Effector memory CD8-positive, alpha-beta T cell (primary cell): ENCODE data around the gene STX1A.

Source experiments
- ATAC-seq: fragments of 150-1000 bp; cut with Tn5 transposase; replicated peaks from 2 replicates; pipeline ENCODE4 v1.10.0; 2021; ENCODE audit warnings: mild to moderate bottlenecking, moderate library complexity
- DNase-seq, 3 experiments: peaks; one replicate each; pipeline ENCODE4 v3.0.0; 2021
- H3K27ac Mint-ChIP-seq, 2 donors: one replicate each; pipeline ENCODE4 v1.8.0; 2022; ENCODE audit warnings: mild to moderate bottlenecking in 2 of 2, mixed read lengths in 2 of 2, moderate library complexity in 2 of 2
- H3K27me3 Mint-ChIP-seq, 2 donors: one replicate each; pipeline ENCODE4 v1.8.0; 2022; ENCODE audit warnings: mixed read lengths in 2 of 2
- H3K36me3 Mint-ChIP-seq: one replicate; pipeline ENCODE4 v1.8.0; 2022; ENCODE audit warnings: mild to moderate bottlenecking, moderate library complexity, mixed read lengths; ENCODE audit not compliant: insufficient read depth
- H3K4me1 Mint-ChIP-seq, 2 donors: one replicate each; pipeline ENCODE4 v1.8.0; 2022; ENCODE audit warnings: low read depth in 2 of 2, mixed read lengths in 2 of 2
- H3K4me3 Mint-ChIP-seq, 2 donors: one replicate each; pipeline ENCODE4 v1.8.0; 2022; ENCODE audit warnings: mild to moderate bottlenecking in 2 of 2, mixed read lengths in 2 of 2, moderate library complexity in 2 of 2
- H3K9me3 Mint-ChIP-seq, 2 donors: one replicate each; pipeline ENCODE4 v1.8.0; 2022; ENCODE audit warnings: mixed read lengths in 2 of 2
- total RNA-seq, 9 experiments: gene quantifications; one replicate each; lab custom pipeline; 2026; lab: John Stamatoyannopoulos, UW

Gene STX1A
- total RNA-seq: 6.6 to 22.4 (median 17.4) reads per million in 9 experiments

DNA sequence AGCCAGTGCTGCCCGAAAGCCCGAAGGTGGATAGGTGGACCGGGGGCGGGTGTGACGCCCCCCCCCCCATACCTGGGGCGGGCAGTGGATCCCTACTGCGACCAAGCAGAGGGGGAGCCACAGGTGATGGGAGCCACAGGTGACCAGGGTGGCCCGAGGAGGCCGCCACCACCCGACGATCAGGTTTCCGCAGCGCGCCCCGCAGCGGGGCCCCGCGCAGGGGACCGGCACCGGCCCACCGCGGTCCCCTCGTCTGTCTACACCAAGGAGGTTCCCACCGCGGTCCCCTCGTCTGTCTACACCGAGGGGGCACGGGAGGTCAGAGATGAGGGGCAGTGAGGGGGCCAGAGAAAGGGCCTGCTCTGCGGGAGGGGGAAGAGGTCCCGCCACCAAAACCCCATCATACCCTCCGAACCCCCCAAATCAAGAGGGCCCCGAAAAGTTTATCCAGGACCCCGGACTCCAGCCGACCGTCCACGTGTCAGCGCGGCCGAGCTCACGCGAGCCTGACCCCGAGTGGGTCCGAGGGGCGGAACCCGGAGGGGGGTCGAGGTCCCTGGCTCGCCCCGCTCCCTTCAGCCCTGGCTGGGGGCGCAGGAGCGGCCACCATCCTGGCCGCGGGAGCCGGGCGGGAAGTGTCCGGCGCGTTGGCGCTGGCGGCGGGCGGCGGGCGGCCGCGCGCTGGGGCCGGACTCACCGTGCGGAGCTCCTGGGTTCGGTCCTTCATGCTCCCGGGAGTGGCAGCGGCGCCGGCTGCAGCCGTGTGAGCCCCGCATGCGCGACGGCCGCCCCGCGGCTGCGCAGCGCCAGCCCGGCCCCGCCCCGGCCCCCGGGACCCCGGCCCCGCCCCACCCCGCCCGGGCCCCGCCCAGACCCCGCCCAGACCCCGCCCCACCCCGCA is at the start of gene STX1A:
TSS of gene STX1A (minus strand) at position 765 of the 901 bp plus-strand sequence. CDS start at position 727, 38 bp downstream.
- Mint-ChIP-seq H3K9me3 (no peaks in the 10 kb centered on the region), H3K4me1 (peaks cover 20 to 26% of the 10 kb centered on the region in 2 donors), H3K27me3 (no peaks in the 10 kb centered on the region), H3K4me3 (peak within 1 kb of the TSS; percentile 81 to 89), H3K36me3 (peaks cover 15% of the 10 kb centered on the region), H3K27ac (peak within 1 kb of the TSS; percentile 38 to 71)
- ATAC-seq (peak; percentile 66), DNase-seq (peak; percentile 52 to 67 (median 56))

DNA sequence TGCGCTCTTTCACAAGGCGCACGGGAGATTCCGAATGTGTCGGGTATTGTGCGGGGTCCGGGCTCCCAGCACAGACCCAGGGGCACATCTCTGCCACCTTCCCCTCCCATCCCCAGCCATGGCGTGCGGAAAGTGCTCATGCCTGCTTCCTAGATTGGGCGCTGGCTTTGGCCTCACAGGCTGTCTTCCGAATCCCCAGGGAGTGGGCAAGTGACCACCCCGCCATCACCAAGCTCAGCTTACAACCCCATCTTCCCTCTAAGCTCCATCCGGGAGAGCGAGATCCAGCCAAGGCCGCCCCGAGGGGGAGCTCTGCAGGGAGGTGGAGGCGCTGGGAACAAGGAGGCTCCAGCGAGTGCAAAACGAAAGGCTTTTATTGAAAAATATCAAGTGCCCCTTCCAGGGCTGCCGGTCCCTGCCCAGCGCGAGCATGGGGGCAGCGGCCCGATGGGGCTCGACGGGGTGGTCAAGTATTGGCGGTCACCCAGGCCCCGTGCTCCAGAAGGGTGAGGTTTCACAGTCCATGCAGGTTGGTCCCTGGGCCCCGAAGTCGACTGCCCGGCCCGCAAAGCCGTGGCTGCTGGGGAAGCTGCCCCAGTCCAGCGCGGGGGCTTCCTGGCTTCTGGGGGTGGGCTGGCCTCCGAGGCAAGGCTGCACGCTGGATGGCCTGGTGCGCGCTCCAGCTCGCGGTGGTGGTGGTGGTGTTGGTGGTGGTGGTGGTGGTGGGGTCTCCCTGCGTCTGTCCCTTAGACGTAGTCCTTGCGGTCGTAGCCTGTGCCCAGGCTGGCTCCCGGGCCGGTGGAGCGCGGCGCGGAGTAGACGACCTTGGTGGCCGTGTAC is 49.4 kb upstream of the STX1A start:
- Mint-ChIP-seq H3K4me3 (no peak overlapping the region), H3K27me3 (peaks cover 38 to 73% of the 10 kb centered on the region in 2 donors), H3K36me3 (peaks cover 3% of the 10 kb centered on the region), H3K9me3 (no peaks in the 10 kb centered on the region), H3K4me1 (peaks cover 0 to 4% of the 10 kb centered on the region in 2 donors), H3K27ac (no peak overlapping the region)
- ATAC-seq (no peak), DNase-seq (no peak)

DNA sequence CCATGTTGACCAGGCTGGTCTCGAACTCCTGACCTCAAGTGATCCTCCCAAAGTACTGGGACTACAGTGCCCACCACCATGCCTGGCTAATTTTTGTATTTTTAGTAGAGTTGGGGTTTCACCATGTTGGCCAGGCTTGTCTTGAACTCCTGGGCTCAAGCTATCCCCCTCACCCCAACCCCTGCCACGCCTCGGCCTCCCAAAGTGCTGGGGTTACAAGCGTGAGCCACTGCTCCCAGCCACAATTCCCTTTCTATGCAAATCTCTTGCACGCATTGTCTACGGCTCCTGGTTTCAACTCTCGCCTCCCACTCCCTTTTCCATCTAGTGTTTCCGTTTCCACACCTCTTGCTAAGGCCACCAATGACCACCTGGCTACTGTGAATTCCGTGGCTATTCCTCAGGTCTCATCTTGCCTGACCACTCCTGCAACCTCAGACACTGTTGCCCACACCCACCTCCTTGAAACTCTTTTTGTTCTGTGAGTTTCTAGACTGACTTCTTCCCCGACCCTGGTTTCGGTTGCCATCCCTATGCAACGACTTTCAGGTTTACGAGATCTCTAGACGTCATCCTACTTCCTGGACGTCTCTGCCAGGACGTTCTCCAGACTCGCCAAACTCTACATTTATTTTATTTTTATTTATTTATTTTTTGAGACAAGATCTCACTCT is 47.2 kb upstream of the STX1A start:
- no peak overlapping the region for H3K4me3 Mint-ChIP-seq
- DNase-seq (no peak), ATAC-seq (no peak)
- peaks cover 3% of the 10 kb centered on the region for H3K36me3 Mint-ChIP-seq
- no peak overlapping the region for H3K27ac Mint-ChIP-seq
- H3K9me3 Mint-ChIP-seq: no peaks in the 10 kb centered on the region
- H3K4me1 Mint-ChIP-seq: peaks cover 0 to 4% of the 10 kb centered on the region in 2 donors
- H3K27me3 Mint-ChIP-seq: peaks cover 29 to 57% of the 10 kb centered on the region in 2 donors

DNA sequence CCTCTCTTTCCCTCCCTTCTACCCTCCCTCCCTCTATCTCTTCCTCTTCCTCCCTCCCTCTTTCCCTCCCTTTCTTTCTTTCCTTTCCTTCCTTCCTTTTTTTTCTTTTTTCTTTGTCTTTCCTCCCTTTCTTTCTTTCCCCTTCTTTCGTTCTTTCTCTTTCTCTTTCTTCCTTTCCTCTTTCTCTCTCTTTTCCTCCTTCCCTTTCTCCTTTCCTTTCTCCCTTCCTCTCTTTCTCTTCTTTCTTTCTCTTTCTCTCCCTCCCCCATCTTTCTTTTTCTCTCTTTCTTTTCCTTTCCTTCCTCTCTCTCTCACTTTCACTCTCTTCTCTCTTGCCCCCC is 43.2 kb upstream of the STX1A start:
- Mint-ChIP-seq H3K27ac (no peak overlapping the region), H3K4me1 (no peaks in the 10 kb centered on the region), H3K9me3 (no peaks in the 10 kb centered on the region), H3K36me3 (no peaks in the 10 kb centered on the region), H3K4me3 (no peak overlapping the region), H3K27me3 (peaks cover 5 to 20% of the 10 kb centered on the region in 2 donors)
- ATAC-seq (no peak), DNase-seq (no peak)

DNA sequence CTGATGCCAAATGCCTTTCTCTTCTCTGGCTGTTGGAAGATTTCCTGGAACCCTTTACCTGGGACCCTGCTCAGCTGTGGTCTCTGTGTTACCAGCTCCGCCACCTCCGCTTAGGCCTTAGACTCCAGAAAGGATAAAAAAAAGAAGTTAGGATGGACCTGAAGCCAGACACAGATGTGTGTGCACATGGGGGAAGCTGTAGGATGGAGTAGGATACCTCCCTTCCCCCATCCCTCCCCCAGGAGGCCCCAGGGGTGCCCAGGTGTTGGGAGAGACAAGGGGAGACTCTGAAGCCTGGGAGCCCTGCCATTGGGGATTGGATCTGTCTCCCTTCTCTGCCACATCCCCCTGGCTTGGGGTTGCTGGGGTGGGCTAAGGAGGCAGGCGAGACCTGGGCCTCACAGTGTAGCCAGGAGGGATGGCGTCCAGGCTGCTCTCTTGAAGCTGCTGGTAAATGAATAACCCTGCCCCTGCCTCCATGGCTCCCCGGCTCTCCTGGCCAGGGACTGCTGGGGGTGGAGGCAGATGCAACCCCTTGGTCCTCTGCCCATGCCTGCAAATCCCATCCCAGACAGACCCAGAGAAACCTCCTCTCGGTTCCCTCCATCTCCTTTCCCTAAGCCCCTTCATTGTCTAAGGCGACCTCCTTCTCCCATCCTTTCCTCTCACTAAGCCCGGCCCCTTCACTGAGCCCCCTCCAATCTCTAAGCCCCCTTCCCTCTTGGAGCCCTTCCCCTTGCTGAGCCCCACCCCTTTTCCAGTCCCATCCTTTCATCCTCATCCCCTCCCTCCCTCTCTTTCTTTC is 42.6 kb upstream of the STX1A start:
- ATAC-seq (no peak), DNase-seq (no peak)
- Mint-ChIP-seq H3K4me3 (no peak overlapping the region), H3K9me3 (no peaks in the 10 kb centered on the region), H3K27me3 (peaks cover 6 to 14% of the 10 kb centered on the region in 2 donors), H3K27ac (no peak overlapping the region), H3K36me3 (no peaks in the 10 kb centered on the region), H3K4me1 (no peaks in the 10 kb centered on the region)

DNA sequence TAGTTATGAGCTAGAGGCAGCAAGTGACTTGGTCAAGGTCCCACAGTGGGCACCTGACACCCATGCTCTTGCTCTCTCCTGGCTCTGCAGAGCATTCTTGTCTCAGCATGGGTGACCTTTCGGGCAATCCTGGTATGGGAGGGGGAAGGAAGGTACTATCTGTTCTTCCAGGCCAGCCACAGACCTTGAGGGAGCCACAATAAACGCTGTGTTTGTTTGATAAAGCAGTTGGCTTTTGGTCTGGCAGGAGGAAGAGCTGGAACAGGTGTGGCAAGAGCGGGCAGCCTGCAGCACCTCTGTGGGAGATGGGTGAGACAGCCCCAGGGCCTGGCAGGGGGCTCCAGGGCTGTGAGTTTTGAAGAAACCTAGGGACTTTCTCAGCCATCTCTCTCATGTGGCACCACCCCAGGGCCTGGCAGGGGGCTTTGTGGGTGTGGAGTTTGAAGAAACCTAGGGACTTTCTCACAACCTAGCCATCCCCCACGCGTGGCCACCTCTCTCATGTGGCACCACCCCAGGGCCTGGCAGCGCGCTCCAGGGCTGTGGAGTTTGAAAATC is 39.2 kb upstream of the STX1A start:
- H3K36me3 Mint-ChIP-seq: no peaks in the 10 kb centered on the region
- peaks cover 0 to 6% of the 10 kb centered on the region in 2 donors for H3K27me3 Mint-ChIP-seq
- no peaks in the 10 kb centered on the region for H3K4me1 Mint-ChIP-seq
- H3K27ac Mint-ChIP-seq: no peak overlapping the region
- H3K4me3 Mint-ChIP-seq: no peak overlapping the region
- ATAC-seq (no peak), DNase-seq (no peak)
- H3K9me3 Mint-ChIP-seq: no peaks in the 10 kb centered on the region

DNA sequence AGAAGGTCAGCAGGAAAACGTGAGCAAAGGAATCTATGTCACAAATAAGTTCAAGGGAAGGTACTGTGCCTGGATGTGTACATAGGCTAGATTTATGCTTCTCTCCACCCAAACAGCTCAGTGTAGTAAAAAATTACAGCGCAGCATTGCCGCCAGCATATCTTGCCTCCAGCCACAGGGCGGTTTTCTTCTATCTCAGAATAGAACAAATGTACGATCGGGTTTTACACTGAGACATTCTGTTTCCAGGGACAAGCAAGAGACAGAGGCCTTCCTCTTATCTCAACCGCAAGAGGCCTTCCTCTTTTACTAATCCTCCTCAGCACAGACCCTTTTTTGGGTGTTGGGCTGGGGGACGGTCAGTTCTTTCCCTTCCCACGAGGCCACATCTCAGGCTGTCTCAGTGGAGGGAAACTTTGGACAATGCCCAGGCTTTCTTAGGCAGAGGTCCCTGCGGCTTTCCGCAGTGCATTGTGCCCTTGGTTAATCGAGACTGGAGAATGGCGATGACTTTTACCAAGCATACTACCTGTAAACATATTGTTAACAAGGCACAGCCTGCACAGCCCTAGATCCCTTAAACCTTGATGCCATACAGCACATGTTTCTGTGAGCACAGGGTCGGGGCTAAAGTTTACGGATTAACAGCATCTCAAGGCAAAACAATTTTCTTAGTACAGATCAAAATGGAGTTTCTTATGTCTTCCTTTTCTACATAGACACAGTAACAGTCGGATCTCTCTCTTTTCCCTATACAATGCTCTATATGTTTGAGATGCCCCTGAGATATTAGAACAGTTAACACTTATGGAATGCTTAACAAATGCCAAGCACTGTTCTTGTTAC is 30.7 kb upstream of the STX1A start:
- peaks cover 9 to 24% of the 10 kb centered on the region in 2 donors for H3K27me3 Mint-ChIP-seq
- DNase-seq (no peak), ATAC-seq (no peak)
- H3K36me3 Mint-ChIP-seq: peaks cover 6% of the 10 kb centered on the region
- peak overlapping the region in 1 of 2 donors; percentile 13 for H3K27ac Mint-ChIP-seq
- no peaks in the 10 kb centered on the region for H3K9me3 Mint-ChIP-seq
- H3K4me3 Mint-ChIP-seq: no peak overlapping the region
- no peaks in the 10 kb centered on the region for H3K4me1 Mint-ChIP-seq

DNA sequence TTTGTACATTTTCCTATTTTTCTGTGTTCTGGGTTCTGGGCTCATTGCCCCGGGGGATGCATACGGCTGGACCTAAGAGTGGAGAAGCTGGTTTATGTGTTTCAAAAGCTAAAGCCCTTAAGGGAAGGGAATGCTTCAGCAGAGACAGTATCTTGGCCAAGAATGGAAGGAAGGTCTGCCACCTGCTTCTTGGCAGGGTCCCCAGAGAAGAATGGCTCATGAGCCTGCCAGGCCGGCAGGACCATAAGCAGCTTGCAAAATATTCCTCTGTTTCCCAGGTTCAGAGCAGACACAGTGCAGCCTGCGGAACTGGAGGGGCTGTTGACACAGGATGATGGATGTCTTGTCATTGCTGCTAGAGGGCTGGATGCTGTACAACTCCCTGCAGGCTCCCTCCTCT is 26.9 kb upstream of the STX1A start:
- Mint-ChIP-seq H3K4me3 (no peak overlapping the region), H3K27me3 (peaks cover 9 to 24% of the 10 kb centered on the region in 2 donors), H3K27ac (no peak overlapping the region), H3K4me1 (no peaks in the 10 kb centered on the region), H3K9me3 (no peaks in the 10 kb centered on the region), H3K36me3 (peaks cover 11% of the 10 kb centered on the region)
- ATAC-seq (no peak), DNase-seq (no peak)

DNA sequence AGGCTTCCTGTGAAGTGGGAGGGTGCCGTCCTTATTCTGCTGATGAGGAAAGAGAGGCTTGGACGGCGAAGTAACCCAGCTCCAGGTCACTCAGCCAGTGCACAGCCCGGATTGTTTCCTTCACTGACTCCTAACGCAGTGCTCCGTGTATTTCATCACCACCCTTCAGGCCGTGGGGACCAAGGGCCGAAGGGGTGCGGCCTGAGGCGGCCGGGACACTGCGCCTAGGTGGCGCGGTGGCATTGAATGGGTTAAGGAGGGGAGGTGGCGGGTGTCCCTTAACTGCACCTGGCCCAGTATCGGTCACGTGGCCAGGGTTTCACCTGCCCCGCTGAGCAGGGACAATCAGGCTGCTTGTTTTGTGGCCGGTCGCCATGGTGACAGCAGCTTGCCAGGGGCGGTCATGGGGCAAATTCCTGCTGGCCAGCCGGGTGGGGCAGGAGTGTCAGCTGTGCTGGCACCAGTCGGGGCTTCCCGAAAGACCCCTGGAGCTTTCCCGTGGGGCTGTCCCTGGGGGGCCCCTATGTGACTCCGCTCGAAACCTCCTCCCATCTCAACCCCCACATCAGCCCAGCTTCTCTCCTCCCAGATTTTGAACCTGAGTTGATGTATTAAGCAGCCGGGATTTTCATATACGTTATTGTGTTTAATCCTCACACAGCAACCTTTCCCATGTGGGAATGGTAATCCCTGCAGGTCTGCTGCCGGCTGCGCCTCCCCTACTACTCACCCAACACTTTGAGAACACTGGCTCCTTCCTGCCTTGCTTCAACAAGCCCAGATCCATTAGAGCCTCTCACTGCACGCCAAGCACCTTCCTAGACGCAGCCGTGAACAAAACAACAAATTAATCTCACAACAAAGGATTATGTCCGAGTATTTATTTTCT is 23.5 kb upstream of the STX1A start:
- DNase-seq: no peak
- H3K27ac Mint-ChIP-seq: no peak overlapping the region
- no peaks in the 10 kb centered on the region for H3K9me3 Mint-ChIP-seq

DNA sequence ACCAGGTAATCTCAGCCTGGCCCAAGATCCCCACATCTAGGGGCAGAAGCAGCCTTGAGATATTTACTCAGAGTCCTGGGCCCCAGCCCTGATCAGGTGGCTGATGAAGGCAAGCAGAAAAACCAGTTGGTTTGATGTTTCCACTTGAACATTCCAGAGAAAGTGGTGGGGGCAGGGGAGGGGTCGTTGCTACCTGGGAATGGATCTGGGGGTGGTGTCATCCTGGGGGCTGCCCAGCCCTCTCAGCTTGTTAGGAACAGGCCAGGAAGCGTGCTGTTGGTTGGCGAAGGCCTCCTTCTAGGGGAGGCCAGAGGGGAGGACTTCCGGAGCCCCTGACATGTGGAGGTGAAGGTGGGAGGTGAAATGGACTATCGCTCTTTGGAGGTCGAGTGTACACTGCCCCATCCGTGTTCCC is 22.9 kb upstream of the STX1A start:
- Mint-ChIP-seq H3K9me3 (no peaks in the 10 kb centered on the region), H3K27ac (no peak overlapping the region), H3K36me3 (peaks cover 16% of the 10 kb centered on the region), H3K4me1 (peaks cover 10 to 14% of the 10 kb centered on the region in 2 donors), H3K4me3 (no peak overlapping the region), H3K27me3 (no peaks in the 10 kb centered on the region)
- no peak for ATAC-seq
- DNase-seq: no peak

More for the DNA sequence above, 23.5 kb upstream of the STX1A start:
- Mint-ChIP-seq H3K4me3 (no peak overlapping the region), H3K27me3 (no peaks in the 10 kb centered on the region), H3K36me3 (peaks cover 20% of the 10 kb centered on the region), H3K4me1 (peaks cover 4 to 7% of the 10 kb centered on the region in 2 donors)
- ATAC-seq: no peak

DNA sequence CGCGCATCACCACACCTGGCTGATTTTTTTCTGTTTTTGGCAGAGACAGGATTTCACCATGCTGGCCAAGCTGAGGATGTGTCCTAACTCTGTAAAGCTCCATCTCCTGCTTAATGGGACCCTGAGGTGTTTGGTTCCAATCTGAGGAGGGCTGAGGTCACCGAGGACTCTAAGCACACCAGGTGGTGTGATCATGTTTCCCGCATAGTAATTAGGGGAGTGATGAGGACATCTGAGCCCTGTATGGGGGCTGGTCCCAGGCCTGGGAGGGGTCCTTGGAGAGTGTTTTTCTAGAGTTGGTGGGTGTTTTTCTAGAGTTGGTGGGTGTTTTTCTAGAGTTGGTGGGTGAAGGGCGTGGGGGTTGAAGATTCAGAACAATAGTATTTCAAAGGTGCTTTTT is 22.1 kb upstream of the STX1A start:
- H3K36me3 Mint-ChIP-seq: peaks cover 16% of the 10 kb centered on the region
- no peak overlapping the region for H3K4me3 Mint-ChIP-seq
- no peaks in the 10 kb centered on the region for H3K27me3 Mint-ChIP-seq
- no peaks in the 10 kb centered on the region for H3K9me3 Mint-ChIP-seq
- ATAC-seq: no peak
- no peak for DNase-seq
- no peak overlapping the region for H3K27ac Mint-ChIP-seq
- peaks cover 12 to 16% of the 10 kb centered on the region in 2 donors for H3K4me1 Mint-ChIP-seq
